Ovary (tissue), 3 donors: ENCODE measurements around the gene TMEM269.

ENCODE experiments used
- POLR2A ChIP-seq: fragments of 450-650 bp; IDR thresholded peaks from one replicate; pipeline ENCODE4 v1.6.1; 2017; ENCODE audit warnings: antibody characterized with exemption, mild to moderate bottlenecking, moderate library complexity
- TF ChIP-seq, protein P1 (sequence below), 3 donors: fragments of 450-650 bp in 2 of 3; fragments of 200-600 bp in 1 of 3; IDR thresholded peaks; one replicate each; pipeline versions ENCODE4 v1.5.1 to v1.8.0; 2016 to 2022; ENCODE audit warnings: antibody characterized with exemption in 3 of 3, mild to moderate bottlenecking in 1 of 3
- donor health status: DM: no; HTN: no; CAD: no.

DNA sequence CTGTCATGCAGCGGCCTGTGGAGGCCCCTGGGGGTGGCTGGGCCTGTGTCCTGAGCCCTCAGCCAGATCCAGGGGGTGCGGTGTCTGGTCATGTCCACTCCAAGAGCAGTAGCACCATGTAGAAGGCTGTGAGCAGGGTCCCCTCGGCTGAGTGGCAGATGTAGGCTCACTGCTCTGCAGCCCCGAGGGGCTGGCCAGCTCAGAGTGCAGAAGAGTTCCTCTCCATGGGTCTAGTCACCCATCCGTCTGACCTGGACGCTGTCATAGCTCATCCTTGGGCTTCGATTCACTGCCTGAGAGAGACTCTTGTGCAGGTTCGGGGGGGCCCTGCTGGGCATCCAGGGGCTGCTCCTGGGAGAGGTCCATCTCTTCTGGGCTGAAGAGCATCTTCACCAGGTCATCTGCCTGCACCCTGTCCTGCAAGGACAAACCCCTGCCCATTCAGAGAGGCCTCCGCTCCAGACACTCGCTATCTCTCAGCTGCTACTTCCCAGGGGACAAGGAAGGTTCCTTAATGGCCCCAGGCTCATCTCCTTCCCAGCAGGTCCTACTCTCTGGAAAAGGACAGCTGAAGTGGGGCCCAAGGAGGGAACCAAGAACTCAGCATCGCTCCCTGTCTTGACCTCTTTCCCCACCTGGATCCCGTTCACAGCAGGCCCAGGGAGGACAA is 38.2 kb upstream of the TMEM269 start:
- TF ChIP-seq, protein P1, sequence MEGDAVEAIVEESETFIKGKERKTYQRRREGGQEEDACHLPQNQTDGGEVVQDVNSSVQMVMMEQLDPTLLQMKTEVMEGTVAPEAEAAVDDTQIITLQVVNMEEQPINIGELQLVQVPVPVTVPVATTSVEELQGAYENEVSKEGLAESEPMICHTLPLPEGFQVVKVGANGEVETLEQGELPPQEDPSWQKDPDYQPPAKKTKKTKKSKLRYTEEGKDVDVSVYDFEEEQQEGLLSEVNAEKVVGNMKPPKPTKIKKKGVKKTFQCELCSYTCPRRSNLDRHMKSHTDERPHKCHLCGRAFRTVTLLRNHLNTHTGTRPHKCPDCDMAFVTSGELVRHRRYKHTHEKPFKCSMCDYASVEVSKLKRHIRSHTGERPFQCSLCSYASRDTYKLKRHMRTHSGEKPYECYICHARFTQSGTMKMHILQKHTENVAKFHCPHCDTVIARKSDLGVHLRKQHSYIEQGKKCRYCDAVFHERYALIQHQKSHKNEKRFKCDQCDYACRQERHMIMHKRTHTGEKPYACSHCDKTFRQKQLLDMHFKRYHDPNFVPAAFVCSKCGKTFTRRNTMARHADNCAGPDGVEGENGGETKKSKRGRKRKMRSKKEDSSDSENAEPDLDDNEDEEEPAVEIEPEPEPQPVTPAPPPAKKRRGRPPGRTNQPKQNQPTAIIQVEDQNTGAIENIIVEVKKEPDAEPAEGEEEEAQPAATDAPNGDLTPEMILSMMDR (IDR thresholded peaks at IDR 0.05) = no peak
- TF ChIP-seq POLR2A = no peak
